Omental fat pad (tissue), 4 donors: ENCODE data around the gene NOPCHAP1. TPM values are rescaled to one million over a fixed set of nuclear protein-coding genes. Genes with fewer than 3 reads are reported as not detected.

Source experiments
- ATAC-seq: fragments of 150-250 bp; one replicate; pipeline ENCODE4 v1.9.1; 2016; ENCODE audit warnings: mild to moderate bottlenecking, moderate library complexity; ENCODE audit not compliant: low FRiP score
- DNase-seq: peaks from one replicate; pipeline ENCODE4 v3.0.0-alpha.2; 2019; ENCODE audit warnings: low spot score
- CTCF ChIP-seq, 3 donors: fragments of 450-650 bp; IDR thresholded peaks; one replicate each; pipeline ENCODE4 v1.5.1; 2016 to 2017; ENCODE audit warnings: antibody characterized with exemption in 3 of 3, mild to moderate bottlenecking in 3 of 3, moderate library complexity in 2 of 3
- total RNA-seq, 4 donors: library from RNA; depleted of rRNA; stranded (reverse); fragments of >200 nt; gene quantifications; one replicate each; pipeline ENCODE4 v1.1.0, GENCODE V29; 2016

The NOPCHAP1 gene
- total RNA-seq, 4 donors from 2014 or later: 3.8 to 9.8 (median 6.4) TPM

GRCh38 chr12:104951759-104952509 is 34.2 kb upstream of the NOPCHAP1 start:
- TF ChIP-seq CTCF (IDR thresholded peaks at IDR 0.05): no peak
- no peak for ATAC-seq

GRCh38 chr12:104952816-104953215 is 33.3 kb upstream of the NOPCHAP1 start:
- no peak for TF ChIP-seq CTCF (IDR thresholded peaks at IDR 0.05)
- ATAC-seq: no peak
- no peak for DNase-seq

More at GRCh38 chr12:104951759-104952509, 34.2 kb upstream of the NOPCHAP1 start:
- DNase-seq: no peak

- no peak for DNase-seq
- peak; percentile 18 for ATAC-seq
- TF ChIP-seq CTCF (IDR thresholded peaks at IDR 0.05): no peak
Observed at GRCh38 chr12:104953323-104953722, 32.8 kb upstream of the NOPCHAP1 start.

GRCh38 chr12:104955703-104956102 is 30.4 kb upstream of the NOPCHAP1 start:
- no peak for TF ChIP-seq CTCF (IDR thresholded peaks at IDR 0.05)
- DNase-seq (no peak), ATAC-seq (no peak)

GRCh38 chr12:104956870-104957718 is 29.0 kb upstream of the NOPCHAP1 start:
- ATAC-seq (no peak), DNase-seq (no peak)
- TF ChIP-seq CTCF (IDR thresholded peaks at IDR 0.05): no peak

- no peak for TF ChIP-seq CTCF (IDR thresholded peaks at IDR 0.05)
- ATAC-seq (no peak), DNase-seq (no peak)
Observed at GRCh38 chr12:104957719-104958000, 28.5 kb upstream of the NOPCHAP1 start.
